Neuronal stem cell (in vitro differentiated cells): ENCODE measurements around the gene RAB13.

ENCODE experiments used
- DNase-seq: peaks from one replicate; pipeline ENCODE4 v3.0.0-alpha.2; 2013; ENCODE audit warnings: low spot score
- H2AFZ ChIP-seq: one replicate; pipeline ENCODE4 v1.6.1; 2013; ENCODE audit warnings: mild to moderate bottlenecking, low read length, inconsistent platforms
- H2AK5ac ChIP-seq: 2 replicates; pipeline ENCODE4 v1.6.1; 2013; ENCODE audit warnings: low read depth, mild to moderate bottlenecking, inconsistent platforms, low read length, moderate library complexity, mixed read lengths
- H2BK120ac ChIP-seq: 2 replicates; pipeline ENCODE4 v1.6.1; 2013; ENCODE audit warnings: low read depth, mild to moderate bottlenecking, inconsistent platforms, low read length, moderate library complexity, mixed read lengths
- H2BK12ac ChIP-seq: one replicate; pipeline ENCODE4 v1.6.1; 2013; ENCODE audit warnings: low read length, inconsistent platforms
- H2BK15ac ChIP-seq: 2 replicates; pipeline ENCODE4 v1.6.1; 2013; ENCODE audit warnings: mild to moderate bottlenecking, low read length, inconsistent platforms, mixed read lengths
- H2BK5ac ChIP-seq: one replicate; pipeline ENCODE4 v1.6.1; 2013; ENCODE audit warnings: inconsistent platforms, mild to moderate bottlenecking, low read length, moderate library complexity
- H3K14ac ChIP-seq: one replicate; pipeline ENCODE4 v1.6.1; 2013; ENCODE audit warnings: low read length, inconsistent platforms
- H3K18ac ChIP-seq: 2 replicates; pipeline ENCODE4 v1.6.1; 2013; ENCODE audit warnings: low read length, inconsistent platforms
- H3K23ac ChIP-seq: 2 replicates; pipeline ENCODE4 v1.6.1; 2013; ENCODE audit warnings: low read depth, mild to moderate bottlenecking, mixed read lengths, low read length, inconsistent platforms; ENCODE audit not compliant: poor library complexity
- H3K27ac ChIP-seq: replicated peaks from 3 replicates; pipeline ENCODE4 v1.5.1; 2013; ENCODE audit warnings: low read length, inconsistent platforms
- H3K27me3 ChIP-seq, 3 experiments: 2 replicates each; pipeline ENCODE4 v1.6.1; 2013; ENCODE audit warnings: low read length in 3 of 3, mild to moderate bottlenecking in 2 of 3, inconsistent platforms in 1 of 3, low read depth in 1 of 3, mixed read lengths in 1 of 3, moderate library complexity in 1 of 3; ENCODE audit not compliant: control insufficient read depth in 3 of 3, insufficient read depth in 3 of 3
- H3K36me3 ChIP-seq, 2 donors: replicated peaks in 1 of 2; 2 replicates each; pipeline ENCODE4 v1.6.1; 2013; ENCODE audit warnings: low read length in 2 of 2; ENCODE audit not compliant: control insufficient read depth in 2 of 2, insufficient read depth in 2 of 2
- H3K4ac ChIP-seq: 2 replicates; pipeline ENCODE4 v1.6.1; 2013; ENCODE audit warnings: inconsistent platforms, mild to moderate bottlenecking, low read length, moderate library complexity
- H3K4me1 ChIP-seq, 2 donors: 1 replicate in 1 of 2; 2 replicates in 1 of 2; pipeline ENCODE4 v1.6.1; 2013; ENCODE audit warnings: low read length in 2 of 2, low read depth in 1 of 2; ENCODE audit not compliant: control insufficient read depth in 2 of 2, insufficient read depth in 1 of 2
- H3K4me2 ChIP-seq: one replicate; pipeline ENCODE4 v1.6.1; 2013; ENCODE audit warnings: mild to moderate bottlenecking, low read length, inconsistent platforms; ENCODE audit not compliant: insufficient read depth, poor library complexity, severe bottlenecking
- H3K4me3 ChIP-seq, 2 donors: 2 replicates each; pipeline ENCODE4 v1.5.1; 2013; ENCODE audit warnings: low read length in 2 of 2, mild to moderate bottlenecking in 2 of 2, inconsistent platforms in 1 of 2, moderate library complexity in 1 of 2
- H3K79me1 ChIP-seq: one replicate; pipeline ENCODE4 v1.6.1; 2013; ENCODE audit warnings: low read depth, mild to moderate bottlenecking, inconsistent platforms, low read length, moderate library complexity
- H3K9ac ChIP-seq: one replicate; pipeline ENCODE4 v1.6.1; 2013; ENCODE audit warnings: mild to moderate bottlenecking, low read depth, low read length, inconsistent platforms; ENCODE audit not compliant: poor library complexity
- H3K9me3 ChIP-seq, 2 donors: replicated peaks in 1 of 2; 2 replicates each; pipeline versions ENCODE3 to v1.6.1; 2013; ENCODE audit warnings: low read length in 2 of 2, mild to moderate bottlenecking in 2 of 2, inconsistent platforms in 1 of 2, low read depth in 1 of 2, mixed read lengths in 1 of 2, moderate library complexity in 1 of 2; ENCODE audit not compliant: control insufficient read depth in 2 of 2, insufficient read depth in 1 of 2
- H4K8ac ChIP-seq: one replicate; pipeline ENCODE4 v1.6.1; 2013; ENCODE audit warnings: low read depth, mild to moderate bottlenecking, inconsistent platforms, low read length, moderate library complexity
- H4K91ac ChIP-seq: one replicate; pipeline ENCODE4 v1.6.1; 2013; ENCODE audit warnings: low read length, low read depth, mild to moderate bottlenecking, inconsistent platforms; ENCODE audit not compliant: poor library complexity
- WGBS, 2 donors: extraction: QIAGEN DNeasy Blood & Tissue Kit; methylation state at CpG; one replicate each; pipeline ENCODE4 v1.1.7; 2013; ENCODE audit warnings: missing lambda C conversion rate in 2 of 2, mixed read lengths in 1 of 2; ENCODE audit not compliant: insufficient read length in 2 of 2, insufficient replicate concordance in 1 of 2; ENCODE audit errors: extremely low coverage in 2 of 2; 5-methylcytosine and 5-hydroxymethylcytosine counted together

Gene RAB13

GRCh38 chr1:153957744-153958110 is 28.4 kb downstream of the RAB13 start:
- Histone ChIP-seq H3K27ac (peak overlapping the region; percentile 88), H3K23ac (peak overlapping the region; percentile 95), H3K27me3 (no peaks in the 10 kb centered on the region), H2BK5ac (no peak overlapping the region), H3K9ac (peak overlapping the region; percentile 94), H3K4me3 (peak overlapping the region; percentile 88 to 97), H2AK5ac (no peak overlapping the region), H4K8ac (no peak overlapping the region), H3K4ac (no peak overlapping the region), H3K14ac (peak overlapping the region; percentile 72), H2BK12ac (no peak overlapping the region), H3K4me2 (peak overlapping the region; percentile 56), H3K18ac (peak overlapping the region; percentile 97), H3K79me1 (peaks cover 18% of the 10 kb centered on the region), H2BK120ac (no peak overlapping the region), H4K91ac (no peak overlapping the region), H3K4me1 (peaks cover 21 to 25% of the 10 kb centered on the region in 2 donors), H2AFZ (peak overlapping the region; percentile 90), H2BK15ac (no peak overlapping the region), H3K36me3 (peaks cover 20 to 53% of the 10 kb centered on the region in 2 donors), H3K9me3 (no peaks in the 10 kb centered on the region)
- no peak for DNase-seq
- no CpG with 5 or more reads among the region's 13 CpGs for WGBS, 2 donors

GRCh38 chr1:153956997-153957715 is 29.0 kb downstream of the RAB13 start:
- Histone ChIP-seq H2BK120ac (no peak overlapping the region), H3K18ac (no peak overlapping the region), H4K8ac (no peak overlapping the region), H3K79me1 (peaks cover 14% of the 10 kb centered on the region), H2BK12ac (no peak overlapping the region), H4K91ac (no peak overlapping the region), H2AFZ (peak overlapping the region; percentile 90), H3K9ac (peak overlapping the region; percentile 94), H2BK5ac (no peak overlapping the region), H3K23ac (no peak overlapping the region), H3K27ac (no peak overlapping the region), H3K4me3 (peak overlapping the region; percentile 88 to 97), H3K9me3 (no peaks in the 10 kb centered on the region), H3K4me1 (peaks cover 15 to 19% of the 10 kb centered on the region in 2 donors), H3K4me2 (peak overlapping the region; percentile 56), H3K4ac (no peak overlapping the region), H2BK15ac (no peak overlapping the region), H2AK5ac (no peak overlapping the region), H3K14ac (no peak overlapping the region), H3K36me3 (peaks cover 26 to 57% of the 10 kb centered on the region in 2 donors), H3K27me3 (no peaks in the 10 kb centered on the region)
- WGBS, 2 donors = no CpG with 5 or more reads among the region's 6 CpGs
- DNase-seq = no peak

GRCh38 chr1:153954826-153955225 is 31.3 kb downstream of the RAB13 start:
- Histone ChIP-seq H3K79me1 (peaks cover 10% of the 10 kb centered on the region), H3K27me3 (no peaks in the 10 kb centered on the region), H3K27ac (no peak overlapping the region), H3K4ac (no peak overlapping the region), H4K8ac (no peak overlapping the region), H3K4me2 (no peak overlapping the region), H2BK5ac (no peak overlapping the region), H2BK120ac (no peak overlapping the region), H3K9me3 (no peaks in the 10 kb centered on the region), H2BK12ac (no peak overlapping the region), H3K18ac (no peak overlapping the region), H3K36me3 (peaks cover 21 to 58% of the 10 kb centered on the region in 2 donors), H4K91ac (no peak overlapping the region), H3K14ac (no peak overlapping the region), H2BK15ac (no peak overlapping the region), H2AFZ (no peak overlapping the region), H3K9ac (no peak overlapping the region), H3K4me1 (peaks cover 9 to 13% of the 10 kb centered on the region in 2 donors), H3K4me3 (no peak overlapping the region), H2AK5ac (no peak overlapping the region), H3K23ac (no peak overlapping the region)
- no peak for DNase-seq
- no CpG with 5 or more reads among the region's 10 CpGs for WGBS, 2 donors

GRCh38 chr1:153953859-153954365 is 32.2 kb downstream of the RAB13 start:
- no peak overlapping the region for H3K27ac ChIP-seq
- H4K91ac ChIP-seq = no peak overlapping the region
- no peaks in the 10 kb centered on the region for H3K27me3 ChIP-seq
- no peak overlapping the region for H3K4me3 ChIP-seq
- no peak overlapping the region for H3K23ac ChIP-seq
- no peak overlapping the region for H3K9ac ChIP-seq
- no peak for DNase-seq
- H3K4ac ChIP-seq = no peak overlapping the region
- no peak overlapping the region for H2BK120ac ChIP-seq
- no peak overlapping the region for H3K4me2 ChIP-seq
- H3K14ac ChIP-seq = no peak overlapping the region
- H3K4me1 ChIP-seq = peaks cover 9% of the 10 kb centered on the region in 2 donors
- H3K79me1 ChIP-seq = peaks cover 10% of the 10 kb centered on the region
- no peak overlapping the region for H2BK5ac ChIP-seq
- no peak overlapping the region for H3K18ac ChIP-seq
- WGBS, 2 donors = no CpG with 5 or more reads among the region's 4 CpGs
- no peak overlapping the region for H2AK5ac ChIP-seq
- no peaks in the 10 kb centered on the region for H3K9me3 ChIP-seq
- H2AFZ ChIP-seq = no peak overlapping the region
- peaks cover 20 to 57% of the 10 kb centered on the region in 2 donors for H3K36me3 ChIP-seq
- H4K8ac ChIP-seq = no peak overlapping the region
- H2BK15ac ChIP-seq = no peak overlapping the region
- H2BK12ac ChIP-seq = no peak overlapping the region
